Measurements from ENCODE around the gene MMS19.

MMS19 gene

GRCh38 chr10:97464226-97464625, 34.0 kb downstream of the MMS19 start:
- DNase-seq (ENCODE audit: low spot score) = no peak

GRCh38 chr10:97463363-97464132, 34.7 kb downstream of the MMS19 start:
- DNase-seq (ENCODE audit: low spot score) = peak; percentile 49

GRCh38 chr10:97462309-97462708, 35.9 kb downstream of the MMS19 start:
- DNase-seq (ENCODE audit: low spot score) = no peak

- no peak for DNase-seq (ENCODE audit: low spot score)
These were observed 38.3 kb downstream of the MMS19 start for GRCh38 chr10:97459933-97460332.

GRCh38 chr10:97459111-97459510, 39.1 kb downstream of the MMS19 start:
- no peak for DNase-seq (ENCODE audit: low spot score)

- DNase-seq (ENCODE audit: low spot score) = no peak
These were observed 41.5 kb downstream of the MMS19 start for GRCh38 chr10:97456686-97457065.

- DNase-seq (ENCODE audit: low spot score) = no peak
These were observed 42.1 kb downstream of the MMS19 start for GRCh38 chr10:97456034-97456685.

GRCh38 chr10:97454330-97455036, 43.7 kb downstream of the MMS19 start:
- DNase-seq (ENCODE audit: low spot score) = peak; percentile 52

- no peak for DNase-seq (ENCODE audit: low spot score)
These were observed 45.9 kb downstream of the MMS19 start for GRCh38 chr10:97452352-97452751.

DNA sequence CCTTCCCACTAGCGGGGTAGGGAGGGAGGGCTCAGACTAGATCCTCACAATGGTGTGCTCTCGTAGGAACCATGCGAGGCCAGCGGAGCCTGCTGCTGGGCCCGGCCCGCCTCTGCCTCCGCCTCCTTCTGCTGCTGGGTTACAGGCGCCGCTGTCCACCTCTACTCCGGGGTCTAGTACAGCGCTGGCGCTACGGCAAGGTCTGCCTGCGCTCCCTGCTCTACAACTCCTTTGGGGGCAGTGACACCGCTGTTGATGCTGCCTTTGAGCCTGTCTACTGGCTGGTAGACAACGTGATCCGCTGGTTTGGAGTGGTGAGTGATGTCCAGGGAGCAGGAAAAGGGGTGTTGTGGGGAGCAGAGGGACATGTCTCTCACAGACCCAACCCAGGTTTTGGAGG, 46.6 kb downstream of the MMS19 start:
- no peak for DNase-seq (ENCODE audit: low spot score)

DNA sequence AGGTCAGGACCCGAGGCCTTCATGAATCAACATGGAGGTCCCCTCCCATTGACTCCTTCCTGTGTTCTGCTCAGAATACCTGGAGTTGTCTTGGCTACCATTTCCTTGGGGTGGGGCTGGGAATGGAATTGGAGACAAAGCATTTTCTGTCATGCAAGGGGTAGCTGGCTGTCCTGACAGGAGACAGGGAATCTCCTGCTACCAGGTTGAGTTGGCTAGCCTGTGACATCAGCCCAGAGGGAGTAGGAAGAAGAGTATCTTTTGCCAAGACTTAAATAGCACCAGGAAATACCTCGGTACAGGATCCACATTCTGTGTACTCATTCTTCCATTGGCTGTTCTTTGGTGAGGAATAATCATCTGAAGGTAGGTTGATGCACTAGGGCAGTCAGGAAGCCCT, 47.4 kb downstream of the MMS19 start:
- no peak for DNase-seq (ENCODE audit: low spot score)

GRCh38 chr10:97445722-97446639, 52.2 kb downstream of the MMS19 start, which contains the start of the genes EXOSC1 and ZDHHC16:
Gene EXOSC1, minus strand, starts transcription at chr10:97446006. Its CDS starts 21 bp downstream, at chr10:97445985.
Gene ZDHHC16, plus strand, starts transcription at chr10:97446175. Its CDS starts 5,501 bp downstream, at chr10:97451676.
- peak; percentile 92 for DNase-seq (ENCODE audit: low spot score)

GRCh38 chr10:97445357-97445721, 52.9 kb downstream of the MMS19 start:
- DNase-seq (ENCODE audit: low spot score) = no peak

DNA sequence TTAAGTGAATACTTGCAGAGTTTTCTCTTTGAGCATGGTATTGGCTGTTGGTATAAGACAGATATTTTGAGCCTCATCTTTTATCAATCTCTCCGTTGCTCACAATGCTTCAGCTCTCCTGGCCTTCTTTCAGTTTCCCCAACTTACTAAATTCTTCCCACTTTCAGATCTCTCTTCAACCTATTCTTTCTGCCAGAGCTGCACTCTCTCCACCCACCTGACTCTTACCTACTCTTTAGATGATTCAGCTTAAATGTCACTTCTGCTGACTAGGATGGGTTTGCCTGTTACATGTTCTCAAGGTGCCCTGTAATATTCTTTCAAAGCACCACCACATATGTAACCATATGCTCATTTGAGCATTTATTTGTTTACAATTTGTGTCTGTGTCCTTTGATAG, 54.0 kb downstream of the MMS19 start:
- DNase-seq (ENCODE audit: low spot score) = no peak

DNA sequence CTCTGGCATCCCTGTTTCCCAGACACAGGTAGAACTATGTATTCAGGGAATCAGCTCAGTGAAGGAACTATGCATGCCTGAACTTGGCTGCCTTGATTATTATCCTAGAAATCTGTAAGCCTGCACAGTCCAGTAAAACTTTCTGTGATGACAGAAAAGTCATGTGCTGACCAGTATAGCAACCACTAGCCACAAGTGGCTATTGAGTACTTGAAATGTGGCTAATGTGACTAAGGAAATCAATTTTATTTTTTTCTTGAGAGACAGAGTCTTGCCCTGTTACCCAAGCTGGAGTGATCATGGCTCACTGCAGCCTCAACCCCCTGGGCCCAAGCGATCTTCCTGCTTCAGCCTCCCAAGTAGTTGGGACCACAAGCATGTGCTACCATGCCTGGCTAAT, 55.9 kb downstream of the MMS19 start:
- no peak for DNase-seq (ENCODE audit: low spot score)

DNA sequence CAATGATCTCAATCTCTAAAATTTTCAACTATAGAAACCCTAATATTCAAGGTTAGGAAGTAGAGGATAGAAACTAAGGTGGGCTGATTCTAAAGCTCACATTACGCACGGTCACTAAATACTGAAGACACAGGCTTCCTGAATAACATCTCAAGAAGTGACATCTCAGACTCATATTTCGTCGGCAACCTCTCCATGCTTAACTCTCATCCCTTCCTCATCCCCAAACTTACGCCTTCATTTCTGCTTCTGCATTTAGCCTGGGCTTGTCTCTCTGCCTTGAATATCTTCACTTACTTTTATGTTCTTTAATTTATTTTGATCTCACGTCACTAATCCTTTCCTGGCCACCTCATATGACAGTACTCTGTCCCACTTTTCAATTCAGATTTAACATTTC, 63.0 kb downstream of the MMS19 start:
- DNase-seq (ENCODE audit: low spot score) = no peak

DNA sequence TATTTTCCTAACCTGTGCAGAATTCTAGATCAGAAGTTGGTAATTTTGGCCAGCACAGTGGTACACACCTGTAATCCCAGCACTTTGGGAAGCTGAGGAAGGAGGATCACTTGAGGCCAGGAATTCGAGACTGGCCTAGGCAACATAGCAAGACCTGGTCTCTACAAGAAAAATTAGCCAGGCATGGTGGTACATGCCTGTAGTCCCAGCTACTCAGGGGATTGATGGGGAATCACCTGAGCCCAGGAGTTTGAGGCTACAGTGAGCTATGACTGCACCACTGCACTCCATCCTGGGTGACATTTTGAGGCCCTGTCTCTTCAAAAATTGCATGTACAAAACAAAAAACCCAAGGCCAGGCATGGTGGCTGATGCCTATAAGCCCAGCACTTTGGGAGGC, 63.7 kb downstream of the MMS19 start:
- DNase-seq (ENCODE audit: low spot score) = no peak

DNA sequence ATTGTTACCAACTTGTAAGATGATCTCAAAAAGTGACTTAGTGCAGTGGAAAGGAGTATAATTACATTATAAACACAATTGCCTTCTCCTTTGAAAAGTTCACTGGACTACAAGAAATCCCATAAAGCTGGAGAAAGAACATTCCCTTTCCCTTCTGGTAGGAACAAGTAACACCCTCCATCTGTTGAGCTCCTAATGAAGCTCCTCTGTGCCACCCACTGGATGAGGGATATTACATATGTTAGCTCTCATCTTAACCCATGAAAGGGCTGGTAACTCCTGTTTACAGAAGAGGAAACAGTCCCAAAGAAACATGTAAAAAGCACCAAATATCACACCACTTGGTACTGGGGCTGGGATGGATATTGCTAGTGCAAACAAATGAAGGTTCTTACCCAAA, 64.2 kb downstream of the MMS19 start:
- no peak for DNase-seq (ENCODE audit: low spot score)

DNA sequence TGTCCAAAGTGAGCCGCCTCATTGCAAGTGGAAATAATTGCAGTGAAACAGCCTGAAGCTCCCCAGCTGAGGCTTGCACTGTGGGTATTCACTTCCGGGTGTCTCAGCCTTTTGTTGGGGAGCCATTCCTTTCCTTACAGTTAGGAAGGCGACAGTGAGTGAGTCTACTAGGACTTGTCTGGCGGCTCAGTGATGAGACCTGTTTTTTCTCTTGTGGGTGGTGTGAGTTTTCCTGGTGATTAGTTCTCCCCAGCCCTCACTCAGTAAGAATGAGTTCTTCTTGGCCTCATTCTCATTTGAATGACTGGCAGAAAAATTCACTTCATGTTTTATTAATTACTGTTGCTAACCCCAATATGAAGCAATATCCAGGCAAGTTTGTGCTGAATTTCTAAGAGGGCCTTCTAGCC, 69.6 kb downstream of the MMS19 start:
- peak; percentile 41 for DNase-seq (ENCODE audit: low spot score)

DNA sequence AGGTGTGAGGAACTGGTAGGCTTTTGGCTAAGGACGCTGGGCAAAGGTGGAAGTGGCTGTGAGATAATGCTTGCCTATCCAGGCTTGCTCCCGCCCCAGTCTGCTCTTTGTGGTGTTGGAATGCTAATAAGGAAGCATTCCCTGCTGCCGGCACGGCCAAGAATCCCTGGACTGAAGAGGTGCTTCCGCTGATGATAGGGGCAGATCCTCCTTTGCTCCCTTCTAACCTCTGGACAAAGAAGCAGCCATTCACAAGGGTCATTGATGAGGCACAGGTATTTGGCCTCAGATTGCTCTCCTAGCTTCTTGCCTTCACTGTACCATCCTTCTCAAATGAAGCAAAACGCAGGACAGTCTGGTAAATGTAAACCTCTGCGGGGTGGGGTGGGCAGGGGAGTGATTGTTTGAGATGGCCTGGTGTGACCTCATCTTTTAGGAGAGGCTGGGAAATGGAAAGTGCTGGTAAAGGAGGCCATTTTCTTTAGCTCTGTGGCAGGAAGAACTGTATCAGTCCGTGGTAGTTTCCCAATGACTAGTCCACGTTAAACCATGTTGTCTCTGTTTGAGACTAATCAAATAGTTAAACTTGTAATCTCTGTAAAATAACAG, 70.5 kb downstream of the MMS19 start:
- DNase-seq (ENCODE audit: low spot score) = peak; percentile 29

DNA sequence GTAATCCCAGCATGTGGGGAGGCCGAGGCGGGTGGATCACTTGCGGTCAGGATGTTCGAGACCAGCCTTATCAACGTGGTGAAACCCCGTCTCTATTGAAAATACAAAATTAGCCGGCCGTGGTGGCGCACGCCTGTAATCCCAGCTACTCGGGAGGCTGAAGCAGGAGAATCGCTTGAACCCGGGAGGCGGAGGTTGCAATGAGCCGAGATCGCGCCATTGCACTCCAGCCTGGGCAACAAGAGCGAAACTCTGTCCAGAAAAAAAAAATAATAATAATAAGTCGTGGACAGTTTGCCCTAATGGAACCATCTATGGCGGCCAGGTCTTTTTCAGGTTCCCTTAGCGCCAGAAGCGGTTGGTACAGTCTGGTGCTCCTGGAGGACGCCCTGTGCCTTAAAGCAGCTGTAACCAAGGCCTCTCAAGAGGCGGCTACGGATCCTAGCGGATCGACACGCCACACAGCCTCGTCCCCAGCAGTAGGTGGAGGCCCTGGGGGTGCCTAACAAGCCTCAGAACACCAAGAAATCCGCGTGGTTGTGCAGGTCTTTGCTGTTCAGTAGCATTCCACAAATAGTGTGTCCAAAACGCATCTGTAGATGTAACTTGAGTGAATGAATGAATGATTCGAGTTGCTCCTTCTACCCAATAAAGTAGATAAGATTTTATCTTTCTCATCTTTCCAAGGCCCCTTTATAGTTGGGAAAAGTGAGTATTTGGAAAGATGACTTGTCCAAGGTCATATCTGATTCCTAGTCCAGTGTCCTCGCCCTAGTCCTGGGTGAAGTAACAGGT, 71.2 kb downstream of the MMS19 start:
- no peak for DNase-seq (ENCODE audit: low spot score)
